Neural progenitor cell (in vitro differentiated cells): ENCODE results near the gene VARS2.

Experiments
- EZH2 ChIP-seq: fragments of 200-600 bp; sonication (generic); IDR thresholded peaks from 2 replicates; pipeline ENCODE4 v1.6.1; 2017; ENCODE audit warnings: antibody characterized with exemption, mild to moderate bottlenecking, moderate library complexity
- TF ChIP-seq, protein P1 (sequence below): fragments of 200-600 bp; sonication (generic); IDR thresholded peaks from 2 replicates; pipeline ENCODE4 v1.5.1; 2017; ENCODE audit warnings: antibody characterized with exemption, mild to moderate bottlenecking

DNA sequence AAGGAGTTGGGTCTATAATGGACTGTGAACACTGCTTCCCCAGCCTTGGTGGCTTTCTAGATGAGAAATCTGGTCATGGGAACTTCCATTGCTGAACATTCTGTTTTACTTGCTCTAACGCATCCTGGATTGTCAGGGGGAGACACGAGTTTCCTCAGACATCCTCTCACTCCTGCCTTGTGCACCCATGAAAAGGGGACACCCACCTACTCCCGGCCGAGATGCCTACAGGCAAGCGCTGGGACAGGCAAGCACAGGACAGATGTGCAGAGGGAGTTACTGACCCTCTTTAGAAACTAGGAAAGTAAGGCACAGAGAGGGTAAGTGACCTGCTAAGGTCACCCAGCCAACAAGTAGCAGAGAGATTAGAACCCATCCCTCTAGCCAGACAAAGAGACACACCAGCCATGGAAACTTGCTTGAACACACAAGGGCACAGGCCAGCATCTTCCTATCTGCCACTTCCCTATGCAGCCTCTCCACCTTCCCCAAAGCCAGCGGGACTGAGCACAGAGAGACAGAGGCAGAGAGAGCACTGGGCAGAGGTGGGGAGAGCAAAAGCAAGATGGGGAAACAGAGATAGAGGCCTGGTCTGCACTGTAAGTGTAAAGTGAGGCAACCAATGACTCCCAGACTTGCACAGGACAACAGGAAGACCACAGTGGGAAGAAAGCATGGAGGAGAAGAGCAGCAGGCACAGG, 18.8 kb downstream of the VARS2 start:
- TF ChIP-seq, protein P1, sequence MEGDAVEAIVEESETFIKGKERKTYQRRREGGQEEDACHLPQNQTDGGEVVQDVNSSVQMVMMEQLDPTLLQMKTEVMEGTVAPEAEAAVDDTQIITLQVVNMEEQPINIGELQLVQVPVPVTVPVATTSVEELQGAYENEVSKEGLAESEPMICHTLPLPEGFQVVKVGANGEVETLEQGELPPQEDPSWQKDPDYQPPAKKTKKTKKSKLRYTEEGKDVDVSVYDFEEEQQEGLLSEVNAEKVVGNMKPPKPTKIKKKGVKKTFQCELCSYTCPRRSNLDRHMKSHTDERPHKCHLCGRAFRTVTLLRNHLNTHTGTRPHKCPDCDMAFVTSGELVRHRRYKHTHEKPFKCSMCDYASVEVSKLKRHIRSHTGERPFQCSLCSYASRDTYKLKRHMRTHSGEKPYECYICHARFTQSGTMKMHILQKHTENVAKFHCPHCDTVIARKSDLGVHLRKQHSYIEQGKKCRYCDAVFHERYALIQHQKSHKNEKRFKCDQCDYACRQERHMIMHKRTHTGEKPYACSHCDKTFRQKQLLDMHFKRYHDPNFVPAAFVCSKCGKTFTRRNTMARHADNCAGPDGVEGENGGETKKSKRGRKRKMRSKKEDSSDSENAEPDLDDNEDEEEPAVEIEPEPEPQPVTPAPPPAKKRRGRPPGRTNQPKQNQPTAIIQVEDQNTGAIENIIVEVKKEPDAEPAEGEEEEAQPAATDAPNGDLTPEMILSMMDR: no peak
- TF ChIP-seq EZH2: no peak
